Astrocyte (in vitro differentiated cells and primary cell): ENCODE data around the gene COX19.

Experiments used
- EZH2 ChIP-seq: IDR thresholded peaks from 2 replicates; pipeline ENCODE4 v1.6.1; 2012; ENCODE audit warnings: mild to moderate bottlenecking, low read length, inconsistent platforms; ENCODE audit not compliant: insufficient read depth
- TF ChIP-seq, protein P1 (sequence below): IDR thresholded peaks from 2 replicates; pipeline ENCODE4 v1.5.1; 2011; ENCODE audit warnings: low read depth, mild to moderate bottlenecking, inconsistent platforms, low read length, moderate library complexity; ENCODE audit not compliant: insufficient read depth

DNA sequence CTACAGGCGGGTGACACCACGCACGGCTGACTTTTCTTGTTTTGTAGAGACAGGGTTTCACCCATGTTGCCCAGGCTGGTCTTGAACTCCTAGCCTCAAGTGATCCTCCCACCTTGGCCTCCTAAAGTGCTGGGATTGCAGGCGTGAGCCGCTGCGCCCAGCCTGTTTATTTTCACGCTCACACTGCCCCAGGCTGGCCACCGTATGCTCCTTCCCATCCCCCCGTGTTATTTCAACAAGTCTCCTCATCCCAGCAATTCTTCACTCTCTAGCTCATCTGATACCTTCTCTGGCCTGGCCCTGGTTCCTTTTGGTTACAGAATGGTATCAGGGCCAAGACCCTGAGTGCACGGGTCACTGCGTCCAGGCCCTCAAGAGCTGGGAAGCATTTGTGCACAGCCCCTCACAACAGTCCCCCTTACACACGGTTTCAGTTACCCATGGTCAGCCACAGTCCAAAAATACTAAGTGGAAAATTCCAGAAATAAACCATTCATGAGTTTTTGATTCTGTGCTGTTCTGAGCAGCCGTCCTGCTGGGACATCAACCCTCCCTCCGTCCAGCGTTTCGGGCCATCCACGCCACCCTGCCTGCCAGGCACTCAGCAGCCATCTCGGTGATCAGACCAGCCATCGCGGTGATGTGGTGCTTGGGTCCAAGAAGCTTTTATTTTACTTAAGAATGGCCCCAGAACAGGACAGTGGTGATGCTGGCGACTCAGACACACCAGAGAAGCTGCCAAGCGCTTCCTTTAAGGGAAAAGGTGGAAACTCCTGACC, 8.9 kb downstream of the COX19 start:
- TF ChIP-seq, protein P1, sequence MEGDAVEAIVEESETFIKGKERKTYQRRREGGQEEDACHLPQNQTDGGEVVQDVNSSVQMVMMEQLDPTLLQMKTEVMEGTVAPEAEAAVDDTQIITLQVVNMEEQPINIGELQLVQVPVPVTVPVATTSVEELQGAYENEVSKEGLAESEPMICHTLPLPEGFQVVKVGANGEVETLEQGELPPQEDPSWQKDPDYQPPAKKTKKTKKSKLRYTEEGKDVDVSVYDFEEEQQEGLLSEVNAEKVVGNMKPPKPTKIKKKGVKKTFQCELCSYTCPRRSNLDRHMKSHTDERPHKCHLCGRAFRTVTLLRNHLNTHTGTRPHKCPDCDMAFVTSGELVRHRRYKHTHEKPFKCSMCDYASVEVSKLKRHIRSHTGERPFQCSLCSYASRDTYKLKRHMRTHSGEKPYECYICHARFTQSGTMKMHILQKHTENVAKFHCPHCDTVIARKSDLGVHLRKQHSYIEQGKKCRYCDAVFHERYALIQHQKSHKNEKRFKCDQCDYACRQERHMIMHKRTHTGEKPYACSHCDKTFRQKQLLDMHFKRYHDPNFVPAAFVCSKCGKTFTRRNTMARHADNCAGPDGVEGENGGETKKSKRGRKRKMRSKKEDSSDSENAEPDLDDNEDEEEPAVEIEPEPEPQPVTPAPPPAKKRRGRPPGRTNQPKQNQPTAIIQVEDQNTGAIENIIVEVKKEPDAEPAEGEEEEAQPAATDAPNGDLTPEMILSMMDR: no peak
- TF ChIP-seq EZH2: no peak
